HepG2 (cell line): ENCODE results near the gene SLC1A2.

Experiments
- CEBPB ChIP-seq: IDR thresholded peaks from 2 replicates; pipeline ENCODE4 v1.6.1; 2011; ENCODE audit warnings: low read depth, low read length, improper control_type of control experiment, borderline replicate concordance
- KAT7 ChIP-seq: IDR thresholded peaks from 2 replicates; pipeline ENCODE4 v1.6.1; 2018; ENCODE audit warnings: borderline replicate concordance, missing compliant biosample characterization
- SYNCRIP ChIP-seq: fragments of 200-400 bp; formaldehyde crosslinking; IDR thresholded peaks from 2 replicates; pipeline ENCODE4 v1.6.1; 2018; ENCODE audit warnings: mild to moderate bottlenecking, low read depth, low read length; ENCODE audit not compliant: insufficient read depth
- TF ChIP-seq, protein P1 (sequence below): sonication (generic); formaldehyde crosslinking; IDR thresholded peaks from 2 replicates; pipeline ENCODE4 v1.5.0; 2020; ENCODE audit warnings: mild to moderate bottlenecking, missing genetic modification reagents, moderate library complexity

- TF ChIP-seq KAT7, result no peak
- TF ChIP-seq SYNCRIP, result no peak
- TF ChIP-seq, protein P1, sequence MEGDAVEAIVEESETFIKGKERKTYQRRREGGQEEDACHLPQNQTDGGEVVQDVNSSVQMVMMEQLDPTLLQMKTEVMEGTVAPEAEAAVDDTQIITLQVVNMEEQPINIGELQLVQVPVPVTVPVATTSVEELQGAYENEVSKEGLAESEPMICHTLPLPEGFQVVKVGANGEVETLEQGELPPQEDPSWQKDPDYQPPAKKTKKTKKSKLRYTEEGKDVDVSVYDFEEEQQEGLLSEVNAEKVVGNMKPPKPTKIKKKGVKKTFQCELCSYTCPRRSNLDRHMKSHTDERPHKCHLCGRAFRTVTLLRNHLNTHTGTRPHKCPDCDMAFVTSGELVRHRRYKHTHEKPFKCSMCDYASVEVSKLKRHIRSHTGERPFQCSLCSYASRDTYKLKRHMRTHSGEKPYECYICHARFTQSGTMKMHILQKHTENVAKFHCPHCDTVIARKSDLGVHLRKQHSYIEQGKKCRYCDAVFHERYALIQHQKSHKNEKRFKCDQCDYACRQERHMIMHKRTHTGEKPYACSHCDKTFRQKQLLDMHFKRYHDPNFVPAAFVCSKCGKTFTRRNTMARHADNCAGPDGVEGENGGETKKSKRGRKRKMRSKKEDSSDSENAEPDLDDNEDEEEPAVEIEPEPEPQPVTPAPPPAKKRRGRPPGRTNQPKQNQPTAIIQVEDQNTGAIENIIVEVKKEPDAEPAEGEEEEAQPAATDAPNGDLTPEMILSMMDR (CRISPR knock-in tag), result no peak
- no peak for TF ChIP-seq CEBPB
Observed at GRCh38 chr11:35225946-35226520, 193.3 kb downstream of the SLC1A2 start.
